Cardiac fibroblast (primary cell): ENCODE data around the gene KIAA0586.
"Not testable (repeated sequence)": the region's sequence is repeated elsewhere in the genome, so short reads cannot be mapped to it uniquely, and the experiment has no call there.

Experiments
- DNase-seq, 2 donors: peaks; one replicate each; pipeline versions ENCODE4 v3.0.0 to v3.0.0-alpha.2; 2010; ENCODE audit warnings: low read depth in 2 of 2
- H3K4me3 ChIP-seq, 2 donors: replicated peaks in 1 of 2; 1 replicate in 1 of 2; 2 replicates in 1 of 2; pipeline ENCODE4 v1.5.1; 2011; ENCODE audit warnings: low read depth in 2 of 2, low read length in 2 of 2, mild to moderate bottlenecking in 2 of 2, moderate library complexity in 1 of 2
- CTCF ChIP-seq: IDR thresholded peaks from one replicate; pipeline ENCODE4 v1.5.1; 2011; ENCODE audit warnings: low read depth, mild to moderate bottlenecking, low read length, inconsistent platforms

Gene KIAA0586

DNA sequence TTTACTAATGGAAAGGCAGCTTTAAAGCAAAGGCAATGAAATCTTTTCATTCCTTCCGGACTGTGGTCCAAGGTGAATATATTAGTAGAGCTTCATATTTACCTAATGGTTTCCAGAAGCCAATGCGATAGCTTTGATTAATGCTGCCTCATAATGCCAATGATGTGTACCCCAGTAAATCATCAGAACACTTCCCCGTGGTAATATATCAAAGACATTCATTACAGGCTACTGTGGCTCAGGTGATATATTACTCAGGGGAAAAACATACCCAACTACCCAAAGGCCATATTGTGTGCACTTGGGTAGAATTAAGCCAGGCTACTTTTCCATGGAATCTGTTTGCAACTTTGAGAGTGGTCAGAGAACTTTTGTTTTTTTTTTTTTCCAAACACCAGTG, 140.8 kb downstream of the KIAA0586 start:
- H3K4me3 ChIP-seq: no peak overlapping the region
- TF ChIP-seq CTCF: no peak
- DNase-seq: no peak

- TF ChIP-seq CTCF: no peak
- no peak for DNase-seq
- no peak overlapping the region for H3K4me3 ChIP-seq
These were observed 143.7 kb downstream of the KIAA0586 start for GRCh38 chr14:58571256-58571655.

DNA sequence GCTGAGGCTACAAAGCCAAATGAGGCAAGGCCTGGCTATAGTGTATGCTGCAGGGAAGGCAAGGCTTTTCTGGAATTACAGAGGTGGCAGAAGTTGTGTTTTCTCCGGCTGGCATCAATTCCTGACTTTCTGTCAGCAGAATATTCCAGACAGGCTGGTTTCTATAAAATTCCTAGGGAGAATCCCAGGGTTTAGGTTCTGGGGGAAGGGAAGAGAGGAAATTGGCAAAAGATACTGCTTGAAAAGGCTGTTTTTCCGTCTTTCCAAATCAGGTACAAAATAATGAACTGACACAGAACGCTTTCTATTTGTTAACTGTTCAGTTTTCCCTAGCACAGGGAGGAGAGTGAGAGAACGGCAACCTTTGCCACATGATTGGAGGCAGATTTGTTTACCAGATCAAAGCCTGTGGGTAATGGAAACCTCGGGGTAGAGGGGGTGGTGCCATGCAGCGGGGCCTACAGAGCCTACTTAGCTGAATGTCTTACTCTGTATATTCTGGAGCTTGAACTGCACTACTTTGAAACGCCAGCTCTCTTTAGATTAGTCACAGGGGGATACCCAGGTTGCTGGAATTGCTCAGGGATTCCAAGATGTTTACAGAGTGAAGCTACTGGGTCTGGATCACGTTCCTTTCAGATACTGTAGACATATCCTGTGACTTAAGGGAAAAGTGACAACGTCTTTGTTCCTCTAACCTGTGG, 144.4 kb downstream of the KIAA0586 start:
- no peak for TF ChIP-seq CTCF
- peak; percentile 9 to 39 for DNase-seq
- no peak overlapping the region for H3K4me3 ChIP-seq

DNA sequence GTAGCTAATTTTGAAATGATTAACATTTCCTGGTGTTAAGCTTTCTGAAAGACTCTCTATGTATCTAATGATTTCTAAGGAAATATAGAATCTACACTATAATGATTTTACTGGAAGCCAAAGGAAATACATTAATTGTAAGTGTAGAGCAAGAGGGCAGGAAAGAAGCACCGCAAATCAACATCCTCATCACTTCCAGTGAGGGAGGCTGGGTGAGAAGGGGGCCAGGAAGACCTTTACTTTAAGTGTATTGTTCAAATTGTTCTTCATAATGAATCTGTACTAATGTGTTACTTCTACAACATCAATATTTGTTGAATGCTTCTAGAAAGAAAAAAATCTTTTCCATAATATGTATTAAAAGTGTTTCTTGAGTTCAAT, 144.9 kb downstream of the KIAA0586 start:
- H3K4me3 ChIP-seq: no peak overlapping the region
- TF ChIP-seq CTCF: no peak
- DNase-seq: no peak

DNA sequence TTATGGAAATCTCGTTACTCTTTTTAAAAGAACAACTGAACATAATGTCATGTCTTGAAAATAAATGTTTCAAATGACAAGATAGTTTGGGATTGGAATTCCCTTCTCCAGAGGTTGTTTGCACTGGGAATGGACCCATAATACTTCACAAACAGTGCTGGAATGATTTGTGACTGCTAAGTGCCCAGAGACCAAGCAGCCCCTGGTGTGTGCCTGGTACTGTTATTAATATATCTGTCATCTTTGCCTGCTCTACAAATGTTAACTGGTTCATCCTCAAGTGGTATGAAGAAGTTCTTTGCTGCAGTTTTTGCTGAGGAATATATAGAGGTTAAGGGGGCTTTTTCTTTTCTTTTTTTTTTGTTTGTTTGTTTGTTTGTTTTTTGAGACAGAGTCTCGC, 145.3 kb downstream of the KIAA0586 start:
- no peak for DNase-seq
- no peak for TF ChIP-seq CTCF
- H3K4me3 ChIP-seq: no peak overlapping the region

GRCh38 chr14:58574623-58575022, 147.1 kb downstream of the KIAA0586 start:
- peak; percentile 8 to 18 for DNase-seq
- TF ChIP-seq CTCF: peak; percentile 2
- no peak overlapping the region for H3K4me3 ChIP-seq

- H3K4me3 ChIP-seq: no peak overlapping the region
- DNase-seq: no peak
- TF ChIP-seq CTCF: no peak
These were observed 148.4 kb downstream of the KIAA0586 start for GRCh38 chr14:58575956-58576355.

- DNase-seq, H3K4me3 ChIP-seq: not testable (repeated sequence)
These were observed 152.5 kb downstream of the KIAA0586 start for GRCh38 chr14:58580035-58580434.

DNA sequence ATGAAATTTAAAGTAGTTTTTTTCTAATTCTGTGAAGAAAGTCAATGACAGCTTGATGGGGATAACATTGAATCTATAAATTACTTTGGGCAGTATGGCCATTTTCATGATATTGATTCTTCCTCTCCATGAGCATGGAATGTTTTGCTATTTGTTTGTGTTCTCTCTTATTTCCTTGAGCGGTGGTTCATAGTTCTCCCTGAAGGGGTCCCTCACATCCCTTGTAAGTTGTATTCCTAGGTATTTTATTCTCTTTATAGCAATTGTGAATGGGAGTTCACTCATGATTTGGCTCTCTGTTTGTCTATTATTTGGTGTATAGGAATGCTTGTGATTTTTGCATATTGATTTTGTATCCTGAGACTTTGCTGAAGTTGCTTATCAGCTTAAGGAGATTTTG, 153.9 kb downstream of the KIAA0586 start:
- DNase-seq, H3K4me3 ChIP-seq: not testable (repeated sequence)
